Cardiac septum (tissue), 1 donor: ENCODE measurements around the gene UGT1A3. TPM values are rescaled to one million over a fixed set of nuclear protein-coding genes. Genes with fewer than 3 reads are reported as not detected.

Experiments
- total RNA-seq: library from RNA; stranded (reverse); fragmentation: NEBNext Ultra II Directional; extraction: Animal tissue kit (Norgen Biotek cat#: 25700); gene quantifications from one replicate; pipeline ENCODE4 v1.2.1, GENCODE V29; 2021
- donor health status: DM: no; HTN: no; CAD: no.

The UGT1A3 gene
- total RNA-seq, 1 donor from 2014 or later: not detected

Other genes with a start within 250 kb of the UGT1A3 start
- gene USP40, start 162.3 kb upstream of the UGT1A3 start, total RNA-seq: 23.8 TPM
- not detected for gene UGT1A8, start 111.4 kb upstream of the UGT1A3 start, total RNA-seq
- gene UGT1A10, start 92.6 kb upstream of the UGT1A3 start, total RNA-seq: not detected
- not detected for gene UGT1A9, start 57.1 kb upstream of the UGT1A3 start, total RNA-seq
- not detected for gene UGT1A7, start 47.1 kb upstream of the UGT1A3 start, total RNA-seq
- gene UGT1A6, start 36.2 kb upstream of the UGT1A3 start, total RNA-seq: not detected
- gene UGT1A5, start 16.1 kb upstream of the UGT1A3 start, total RNA-seq: not detected
- not detected for gene UGT1A4, start 10.3 kb upstream of the UGT1A3 start, total RNA-seq
- not detected for gene UGT1A1, start 31.2 kb downstream of the UGT1A3 start, total RNA-seq
- not detected for gene MROH2A, start 49.3 kb downstream of the UGT1A3 start, total RNA-seq
- not detected for gene HJURP, start 125.5 kb downstream of the UGT1A3 start, total RNA-seq
- 0.73 TPM for gene TRPM8, start 188.3 kb downstream of the UGT1A3 start, total RNA-seq